ENCODE measurements around the gene DENND1A. TPM values are rescaled to one million over a fixed set of nuclear protein-coding genes. Genes with fewer than 3 reads are reported as not detected.

Gene DENND1A
- total and polyA plus RNA-seq, 4 donors, result 7.9 to 22.0 (median 13.9) TPM

- Histone ChIP-seq H3K9ac (ENCODE audit: low read depth in 1 of 2, low read length in 2 of 2) (no peak overlapping the region), H3K27me3 (ENCODE audit: control insufficient read depth in 4 of 4, insufficient read depth in 4 of 4, low read length in 3 of 4) (no peaks in the 10 kb centered on the region), H3K9me3 (ENCODE audit: control insufficient read depth in 4 of 4, low read length in 3 of 4) (no peaks in the 10 kb centered on the region), H3K4me3 (ENCODE audit: low read depth in 1 of 3, low read length in 3 of 3) (no peak overlapping the region), H3K4me1 (ENCODE audit: control insufficient read depth in 4 of 4, insufficient read depth in 4 of 4, low read length in 3 of 4) (no peaks in the 10 kb centered on the region), H3K36me3 (ENCODE audit: control insufficient read depth in 4 of 4, insufficient read depth in 3 of 4, low read depth in 1 of 4, low read length in 3 of 4) (no peaks in the 10 kb centered on the region), H3K27ac (ENCODE audit: low read depth in 1 of 2, low read length in 2 of 2) (no peak overlapping the region)
- DNase-seq (ENCODE audit: low spot score), result no peak
- 91% methylated on average over 2 of the region's 2 CpGs for WGBS
- TF ChIP-seq YY1 (IDR thresholded peaks at IDR 0.05) (no peak), RXRA (IDR thresholded peaks at IDR 0.05) (no peak), JUND (IDR thresholded peaks at IDR 0.05) (no peak), HNF4A (conservative IDR thresholded peaks at IDR 0.05) (no peak), NR2F2 (IDR thresholded peaks at IDR 0.05) (no peak), FOXA2 (IDR thresholded peaks at IDR 0.05) (no peak), SP1 (IDR thresholded peaks at IDR 0.05) (no peak), TAF1 (conservative IDR thresholded peaks at IDR 0.05) (no peak), FOXA1 (IDR thresholded peaks at IDR 0.05) (no peak), EGR1 (IDR thresholded peaks at IDR 0.05; ENCODE audit: low read depth in 2 of 2) (no peak), HNF4G (IDR thresholded peaks at IDR 0.05) (no peak)
- TF ChIP-seq, protein P1, sequence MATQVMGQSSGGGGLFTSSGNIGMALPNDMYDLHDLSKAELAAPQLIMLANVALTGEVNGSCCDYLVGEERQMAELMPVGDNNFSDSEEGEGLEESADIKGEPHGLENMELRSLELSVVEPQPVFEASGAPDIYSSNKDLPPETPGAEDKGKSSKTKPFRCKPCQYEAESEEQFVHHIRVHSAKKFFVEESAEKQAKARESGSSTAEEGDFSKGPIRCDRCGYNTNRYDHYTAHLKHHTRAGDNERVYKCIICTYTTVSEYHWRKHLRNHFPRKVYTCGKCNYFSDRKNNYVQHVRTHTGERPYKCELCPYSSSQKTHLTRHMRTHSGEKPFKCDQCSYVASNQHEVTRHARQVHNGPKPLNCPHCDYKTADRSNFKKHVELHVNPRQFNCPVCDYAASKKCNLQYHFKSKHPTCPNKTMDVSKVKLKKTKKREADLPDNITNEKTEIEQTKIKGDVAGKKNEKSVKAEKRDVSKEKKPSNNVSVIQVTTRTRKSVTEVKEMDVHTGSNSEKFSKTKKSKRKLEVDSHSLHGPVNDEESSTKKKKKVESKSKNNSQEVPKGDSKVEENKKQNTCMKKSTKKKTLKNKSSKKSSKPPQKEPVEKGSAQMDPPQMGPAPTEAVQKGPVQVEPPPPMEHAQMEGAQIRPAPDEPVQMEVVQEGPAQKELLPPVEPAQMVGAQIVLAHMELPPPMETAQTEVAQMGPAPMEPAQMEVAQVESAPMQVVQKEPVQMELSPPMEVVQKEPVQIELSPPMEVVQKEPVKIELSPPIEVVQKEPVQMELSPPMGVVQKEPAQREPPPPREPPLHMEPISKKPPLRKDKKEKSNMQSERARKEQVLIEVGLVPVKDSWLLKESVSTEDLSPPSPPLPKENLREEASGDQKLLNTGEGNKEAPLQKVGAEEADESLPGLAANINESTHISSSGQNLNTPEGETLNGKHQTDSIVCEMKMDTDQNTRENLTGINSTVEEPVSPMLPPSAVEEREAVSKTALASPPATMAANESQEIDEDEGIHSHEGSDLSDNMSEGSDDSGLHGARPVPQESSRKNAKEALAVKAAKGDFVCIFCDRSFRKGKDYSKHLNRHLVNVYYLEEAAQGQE (IDR thresholded peaks at IDR 0.05), result no peak
- TF ChIP-seq, protein P2, sequence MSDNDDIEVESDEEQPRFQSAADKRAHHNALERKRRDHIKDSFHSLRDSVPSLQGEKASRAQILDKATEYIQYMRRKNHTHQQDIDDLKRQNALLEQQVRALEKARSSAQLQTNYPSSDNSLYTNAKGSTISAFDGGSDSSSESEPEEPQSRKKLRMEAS (IDR thresholded peaks at IDR 0.05), result no peak
- TF ChIP-seq, protein P3, sequence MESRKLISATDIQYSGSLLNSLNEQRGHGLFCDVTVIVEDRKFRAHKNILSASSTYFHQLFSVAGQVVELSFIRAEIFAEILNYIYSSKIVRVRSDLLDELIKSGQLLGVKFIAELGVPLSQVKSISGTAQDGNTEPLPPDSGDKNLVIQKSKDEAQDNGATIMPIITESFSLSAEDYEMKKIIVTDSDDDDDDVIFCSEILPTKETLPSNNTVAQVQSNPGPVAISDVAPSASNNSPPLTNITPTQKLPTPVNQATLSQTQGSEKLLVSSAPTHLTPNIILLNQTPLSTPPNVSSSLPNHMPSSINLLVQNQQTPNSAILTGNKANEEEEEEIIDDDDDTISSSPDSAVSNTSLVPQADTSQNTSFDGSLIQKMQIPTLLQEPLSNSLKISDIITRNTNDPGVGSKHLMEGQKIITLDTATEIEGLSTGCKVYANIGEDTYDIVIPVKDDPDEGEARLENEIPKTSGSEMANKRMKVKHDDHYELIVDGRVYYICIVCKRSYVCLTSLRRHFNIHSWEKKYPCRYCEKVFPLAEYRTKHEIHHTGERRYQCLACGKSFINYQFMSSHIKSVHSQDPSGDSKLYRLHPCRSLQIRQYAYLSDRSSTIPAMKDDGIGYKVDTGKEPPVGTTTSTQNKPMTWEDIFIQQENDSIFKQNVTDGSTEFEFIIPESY (IDR thresholded peaks at IDR 0.05), result no peak
- TF ChIP-seq, protein P4, sequence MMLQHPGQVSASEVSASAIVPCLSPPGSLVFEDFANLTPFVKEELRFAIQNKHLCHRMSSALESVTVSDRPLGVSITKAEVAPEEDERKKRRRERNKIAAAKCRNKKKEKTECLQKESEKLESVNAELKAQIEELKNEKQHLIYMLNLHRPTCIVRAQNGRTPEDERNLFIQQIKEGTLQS (IDR thresholded peaks at IDR 0.05), result no peak
These were observed 13.7 kb upstream of the DENND1A start for GRCh38 chr9:123943671-123944070.

- H3K27me3 ChIP-seq (ENCODE audit: control insufficient read depth in 4 of 4, insufficient read depth in 4 of 4, low read length in 3 of 4), result no peaks in the 10 kb centered on the region
- no peak for DNase-seq (ENCODE audit: low spot score)
- 70% methylated on average over 10 of the region's 10 CpGs for WGBS
- no peaks in the 10 kb centered on the region for H3K9me3 ChIP-seq (ENCODE audit: control insufficient read depth in 4 of 4, low read length in 3 of 4)
- no peak overlapping the region for H3K4me3 ChIP-seq (ENCODE audit: low read depth in 1 of 3, low read length in 3 of 3)
- H3K9ac ChIP-seq (ENCODE audit: low read depth in 1 of 2, low read length in 2 of 2), result no peak overlapping the region
- no peaks in the 10 kb centered on the region for H3K4me1 ChIP-seq (ENCODE audit: control insufficient read depth in 4 of 4, insufficient read depth in 4 of 4, low read length in 3 of 4)
- no peak overlapping the region for H3K27ac ChIP-seq (ENCODE audit: low read depth in 1 of 2, low read length in 2 of 2)
- no peaks in the 10 kb centered on the region for H3K36me3 ChIP-seq (ENCODE audit: control insufficient read depth in 4 of 4, insufficient read depth in 3 of 4, low read depth in 1 of 4, low read length in 3 of 4)
- TF ChIP-seq, protein P3 (IDR thresholded peaks at IDR 0.05), result no peak
- no peak for TF ChIP-seq YY1 (IDR thresholded peaks at IDR 0.05)
- TF ChIP-seq GABPA (IDR thresholded peaks at IDR 0.05 in 1 of 2, conservative IDR thresholded peaks at IDR 0.05 in 1 of 2), result no peak
- TF ChIP-seq RXRA (IDR thresholded peaks at IDR 0.05), result no peak
- TF ChIP-seq, protein P4 (IDR thresholded peaks at IDR 0.05), result no peak
- no peak for TF ChIP-seq NR2F2 (IDR thresholded peaks at IDR 0.05)
- TF ChIP-seq EGR1 (IDR thresholded peaks at IDR 0.05; ENCODE audit: low read depth in 2 of 2), result no peak
- TF ChIP-seq, protein P2 (IDR thresholded peaks at IDR 0.05), result no peak
- no peak for TF ChIP-seq FOXA2 (IDR thresholded peaks at IDR 0.05)
- TF ChIP-seq, protein P1 (IDR thresholded peaks at IDR 0.05), result no peak
- no peak for TF ChIP-seq FOXA1 (IDR thresholded peaks at IDR 0.05)
- TF ChIP-seq HNF4G (IDR thresholded peaks at IDR 0.05), result no peak
- TF ChIP-seq CTCF (IDR thresholded peaks at IDR 0.05; ENCODE audit: low read depth, low read length, missing input control), result no peak
- no peak for TF ChIP-seq TAF1 (conservative IDR thresholded peaks at IDR 0.05)
These were observed 12.6 kb upstream of the DENND1A start for GRCh38 chr9:123942542-123942941.
